Neuron (in vitro differentiated cells): ENCODE data around the gene MOK.
A peak's percentile ranks its signal among the peaks of the same experiment; 100 is the strongest.

Experiments
- H2AFZ ChIP-seq: one replicate; pipeline ENCODE4 v1.6.1; 2013; ENCODE audit warnings: low read depth, mild to moderate bottlenecking, inconsistent platforms, low read length, moderate library complexity
- H3K27me3 ChIP-seq: one replicate; pipeline ENCODE4 v1.6.1; 2013; ENCODE audit warnings: low read length; ENCODE audit not compliant: insufficient read depth
- H3K36me3 ChIP-seq: one replicate; pipeline ENCODE4 v1.6.1; 2013; ENCODE audit warnings: low read length; ENCODE audit not compliant: insufficient read depth
- H3K4me1 ChIP-seq: one replicate; pipeline ENCODE4 v1.6.1; 2013; ENCODE audit warnings: low read length; ENCODE audit not compliant: insufficient read depth
- H3K4me3 ChIP-seq: 2 replicates; pipeline ENCODE4 v1.5.1; 2013; ENCODE audit warnings: mild to moderate bottlenecking, low read length, moderate library complexity
- H3K9me3 ChIP-seq: one replicate; pipeline ENCODE4 v1.6.1; 2013; ENCODE audit warnings: low read length

Gene MOK

DNA sequence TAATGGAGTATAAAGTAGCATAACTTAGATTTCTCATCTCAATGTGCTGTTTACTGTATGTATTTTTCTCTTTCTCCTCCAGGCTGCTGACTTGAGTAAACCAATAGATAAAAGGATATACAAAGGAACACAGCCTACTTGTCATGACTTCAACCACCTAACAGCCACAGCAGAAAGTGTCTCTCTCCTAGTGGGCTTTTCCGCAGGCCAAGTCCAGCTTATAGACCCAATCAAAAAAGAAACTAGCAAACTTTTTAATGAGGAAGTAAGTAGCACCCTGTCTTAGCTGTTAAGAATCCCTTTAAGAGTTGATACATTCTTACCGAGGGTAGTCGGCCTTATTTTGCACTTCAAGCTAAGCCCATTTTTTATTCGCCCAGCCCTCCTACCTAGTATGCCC lies 110.1 kb downstream of the MOK start:
- Histone ChIP-seq H3K4me3 (no peak overlapping the region), H2AFZ (no peak overlapping the region), H3K9me3 (no peaks in the 10 kb centered on the region), H3K36me3 (peaks cover 33% of the 10 kb centered on the region), H3K4me1 (peaks cover 5% of the 10 kb centered on the region), H3K27me3 (no peaks in the 10 kb centered on the region)

DNA sequence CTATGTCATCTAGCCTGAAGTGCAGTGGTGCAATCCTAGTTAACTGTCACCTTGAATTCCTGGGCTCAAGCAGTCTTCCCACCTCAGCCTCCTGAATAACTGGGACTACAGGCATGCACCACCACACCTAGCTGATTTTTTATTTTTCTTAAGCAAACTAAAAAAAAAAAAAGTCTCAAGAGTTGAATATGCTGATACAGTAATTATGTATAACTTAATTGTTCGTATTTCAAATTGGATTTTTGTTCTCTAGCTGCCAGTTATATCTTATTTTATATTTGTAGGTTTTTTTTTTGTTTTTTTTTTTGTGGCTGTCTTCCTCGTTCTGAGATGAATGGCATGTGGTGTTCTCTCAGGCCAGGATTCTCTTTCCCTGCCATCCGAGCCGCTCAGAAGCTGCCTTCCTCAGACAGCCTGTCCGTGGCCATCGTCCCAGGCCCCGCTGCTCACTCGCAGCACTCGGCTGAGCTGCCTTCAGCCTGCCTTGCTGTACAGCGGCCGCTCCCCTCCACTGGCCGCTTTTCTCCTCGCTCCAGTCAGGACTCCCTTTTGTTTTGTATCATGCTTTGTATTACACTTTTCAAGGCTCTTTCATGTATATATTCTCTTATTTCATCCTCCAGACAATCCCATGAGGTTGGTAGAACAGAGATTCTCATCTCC lies 112.0 kb downstream of the MOK start:
- H3K36me3 ChIP-seq = peaks cover 18% of the 10 kb centered on the region
- no peak overlapping the region for H2AFZ ChIP-seq
- H3K4me1 ChIP-seq = peaks cover 5% of the 10 kb centered on the region
- H3K4me3 ChIP-seq = no peak overlapping the region
- H3K27me3 ChIP-seq = no peaks in the 10 kb centered on the region
- no peaks in the 10 kb centered on the region for H3K9me3 ChIP-seq

GRCh38 chr14:102189874-102190273 lies 115.1 kb downstream of the MOK start:
- Histone ChIP-seq H3K36me3 (peaks cover 2% of the 10 kb centered on the region), H2AFZ (no peak overlapping the region), H3K9me3 (no peaks in the 10 kb centered on the region), H3K4me1 (peaks cover 29% of the 10 kb centered on the region), H3K4me3 (no peak overlapping the region), H3K27me3 (no peaks in the 10 kb centered on the region)

DNA sequence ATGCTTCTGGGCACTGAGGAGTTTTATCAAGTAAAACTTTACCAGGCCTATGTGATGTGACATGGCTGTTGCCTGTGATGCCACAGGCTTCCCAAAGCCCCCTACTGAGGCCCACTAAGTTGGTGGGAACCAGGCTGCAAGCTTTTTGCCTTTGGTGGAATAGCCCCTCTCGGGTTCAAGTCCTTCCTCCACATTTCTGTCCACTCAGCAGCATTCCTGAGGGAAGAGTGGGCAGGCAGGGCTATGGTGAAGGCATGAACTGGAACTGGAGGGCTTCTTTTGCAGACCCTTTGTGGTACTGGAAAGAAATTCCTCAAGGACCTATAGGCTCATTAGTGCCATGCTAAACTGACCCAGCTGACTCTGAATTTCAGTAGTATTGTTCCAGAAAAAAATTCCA lies 116.8 kb downstream of the MOK start:
- Histone ChIP-seq H2AFZ (no peak overlapping the region), H3K9me3 (no peaks in the 10 kb centered on the region), H3K4me1 (peaks cover 43% of the 10 kb centered on the region), H3K4me3 (no peak overlapping the region), H3K27me3 (no peaks in the 10 kb centered on the region), H3K36me3 (no peaks in the 10 kb centered on the region)

- Histone ChIP-seq H3K36me3 (no peaks in the 10 kb centered on the region), H2AFZ (no peak overlapping the region), H3K9me3 (no peaks in the 10 kb centered on the region), H3K27me3 (no peaks in the 10 kb centered on the region), H3K4me1 (peaks cover 44% of the 10 kb centered on the region), H3K4me3 (no peak overlapping the region)
Measured at GRCh38 chr14:102187568-102188001, 117.4 kb downstream of the MOK start.

- Histone ChIP-seq H3K4me3 (no peak overlapping the region), H3K27me3 (no peaks in the 10 kb centered on the region), H3K9me3 (no peaks in the 10 kb centered on the region), H2AFZ (no peak overlapping the region), H3K4me1 (peaks cover 46% of the 10 kb centered on the region), H3K36me3 (no peaks in the 10 kb centered on the region)
Measured at GRCh38 chr14:102187044-102187443, 117.9 kb downstream of the MOK start.

GRCh38 chr14:102185360-102185759 lies 119.6 kb downstream of the MOK start:
- Histone ChIP-seq H3K4me1 (peaks cover 46% of the 10 kb centered on the region), H3K27me3 (no peaks in the 10 kb centered on the region), H3K4me3 (no peak overlapping the region), H2AFZ (no peak overlapping the region), H3K36me3 (no peaks in the 10 kb centered on the region), H3K9me3 (no peaks in the 10 kb centered on the region)

- Histone ChIP-seq H3K4me1 (peaks cover 46% of the 10 kb centered on the region), H3K36me3 (no peaks in the 10 kb centered on the region), H2AFZ (no peak overlapping the region), H3K4me3 (peak overlapping the region; percentile 33), H3K27me3 (no peaks in the 10 kb centered on the region), H3K9me3 (no peaks in the 10 kb centered on the region)
Measured at GRCh38 chr14:102184316-102185035, 120.5 kb downstream of the MOK start.

DNA sequence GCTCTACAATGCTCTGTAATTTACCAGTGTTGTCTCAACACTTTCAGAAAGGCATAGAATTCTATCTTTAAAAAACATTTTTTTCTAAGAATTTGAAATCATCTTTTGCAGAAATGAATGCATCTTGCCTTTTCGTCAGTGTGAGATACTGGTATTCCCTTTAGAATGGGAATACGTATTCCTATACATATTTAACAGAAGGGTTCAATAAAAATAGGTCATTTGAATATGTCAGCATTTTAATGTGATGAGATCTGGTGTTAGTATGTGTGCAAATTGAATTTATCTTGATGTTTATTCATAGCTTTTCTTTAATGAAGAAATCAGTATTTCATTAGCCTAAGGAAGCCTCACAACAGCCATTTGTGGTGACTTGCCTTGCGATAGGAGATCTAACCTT lies 121.1 kb downstream of the MOK start:
- Histone ChIP-seq H3K9me3 (no peaks in the 10 kb centered on the region), H3K4me1 (peaks cover 46% of the 10 kb centered on the region), H2AFZ (no peak overlapping the region), H3K4me3 (peak overlapping the region; percentile 33), H3K27me3 (no peaks in the 10 kb centered on the region), H3K36me3 (no peaks in the 10 kb centered on the region)

GRCh38 chr14:102182936-102183619 lies 121.9 kb downstream of the MOK start:
- peaks cover 46% of the 10 kb centered on the region for H3K4me1 ChIP-seq

GRCh38 chr14:102182190-102182589 lies 122.8 kb downstream of the MOK start:
- H3K9me3 ChIP-seq = no peaks in the 10 kb centered on the region
- peaks cover 40% of the 10 kb centered on the region for H3K4me1 ChIP-seq
- no peaks in the 10 kb centered on the region for H3K27me3 ChIP-seq
- H3K36me3 ChIP-seq = no peaks in the 10 kb centered on the region
- no peak overlapping the region for H3K4me3 ChIP-seq
- H2AFZ ChIP-seq = no peak overlapping the region

More at GRCh38 chr14:102182936-102183619, 121.9 kb downstream of the MOK start:
- Histone ChIP-seq H3K4me3 (no peak overlapping the region), H3K36me3 (no peaks in the 10 kb centered on the region), H3K27me3 (no peaks in the 10 kb centered on the region), H2AFZ (no peak overlapping the region), H3K9me3 (no peaks in the 10 kb centered on the region)

GRCh38 chr14:102181187-102181586 lies 123.8 kb downstream of the MOK start:
- Histone ChIP-seq H3K4me1 (peaks cover 33% of the 10 kb centered on the region), H3K4me3 (no peak overlapping the region), H2AFZ (no peak overlapping the region)

DNA sequence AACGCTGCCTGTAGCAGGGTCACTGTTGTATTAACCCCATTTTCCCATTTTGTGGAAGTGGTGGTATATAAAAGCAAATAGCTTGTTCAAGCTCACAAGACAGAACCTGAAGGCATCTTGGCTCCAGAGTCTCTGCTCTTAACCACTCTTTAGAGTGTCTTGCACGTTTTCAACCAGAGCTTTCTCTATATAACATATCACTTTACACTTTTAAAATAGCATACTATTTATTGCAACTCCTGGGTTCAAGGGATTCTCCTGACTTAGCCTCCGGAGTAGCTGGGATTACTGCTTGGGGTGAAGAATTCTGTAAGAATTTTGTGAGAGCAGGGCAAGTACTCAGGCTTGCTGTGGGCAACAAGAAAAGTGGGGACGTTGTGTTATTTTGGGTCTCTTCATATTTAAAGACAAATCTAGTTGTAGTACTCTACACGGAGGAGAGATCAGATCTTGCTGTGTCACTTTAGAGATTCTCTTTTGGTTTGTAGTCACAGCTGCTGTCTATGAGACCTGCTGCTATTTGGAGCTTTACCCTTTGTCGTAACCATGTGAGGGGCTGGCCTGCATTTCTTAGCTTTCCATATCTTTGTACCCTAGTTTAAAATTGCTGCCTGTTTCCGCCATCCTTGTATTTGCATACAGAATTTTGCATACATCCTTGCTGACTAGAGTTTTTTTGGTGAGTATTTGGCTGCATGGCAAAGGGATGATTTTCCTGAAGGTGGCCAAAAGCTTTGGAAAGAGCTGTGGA lies 124.5 kb downstream of the MOK start:
- Histone ChIP-seq H3K27me3 (no peaks in the 10 kb centered on the region), H3K4me1 (peaks cover 28% of the 10 kb centered on the region), H3K4me3 (no peak overlapping the region), H3K9me3 (no peaks in the 10 kb centered on the region), H3K36me3 (no peaks in the 10 kb centered on the region), H2AFZ (no peak overlapping the region)

More at GRCh38 chr14:102181187-102181586, 123.8 kb downstream of the MOK start:
- Histone ChIP-seq H3K9me3 (no peaks in the 10 kb centered on the region), H3K27me3 (no peaks in the 10 kb centered on the region), H3K36me3 (no peaks in the 10 kb centered on the region)
